GM12864 (cell line): ENCODE measurements around the gene ZNF420.

Experiments used
- DNase-seq: peaks from one replicate; pipeline ENCODE4 v3.0.0-alpha.2; 2011; ENCODE audit warnings: low read depth
- H3K4me3 ChIP-seq: 2 replicates; pipeline ENCODE4 v1.5.1; 2011; ENCODE audit warnings: mild to moderate bottlenecking, low read depth, low read length, control low read depth
- TF ChIP-seq, protein P1 (sequence below): IDR thresholded peaks from 2 replicates; pipeline ENCODE4 v1.5.1; 2011; ENCODE audit warnings: low read depth, mild to moderate bottlenecking, moderate library complexity, low read length, control low read depth, inconsistent platforms; ENCODE audit errors: missing control alignments

Gene ZNF420

DNA sequence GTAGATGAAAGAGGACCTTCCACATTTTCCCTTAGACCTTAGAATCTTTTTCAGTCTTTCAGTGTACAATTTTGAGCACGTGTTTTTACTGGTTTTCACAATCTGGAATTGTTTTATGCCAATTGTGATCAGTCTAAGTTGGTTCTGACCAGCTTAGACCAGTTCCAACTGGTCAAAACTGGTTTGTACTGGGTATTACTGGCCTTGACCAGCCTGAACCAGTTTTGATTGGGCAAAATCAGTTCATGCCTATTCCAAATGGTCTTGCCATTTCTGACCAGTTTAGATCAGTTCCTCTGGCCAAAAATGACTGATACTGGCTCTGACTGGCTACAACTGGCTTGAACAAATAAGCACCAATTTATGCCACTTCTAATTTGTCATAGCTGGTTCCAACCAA, 57.9 kb downstream of the ZNF420 start:
- TF ChIP-seq, protein P1, sequence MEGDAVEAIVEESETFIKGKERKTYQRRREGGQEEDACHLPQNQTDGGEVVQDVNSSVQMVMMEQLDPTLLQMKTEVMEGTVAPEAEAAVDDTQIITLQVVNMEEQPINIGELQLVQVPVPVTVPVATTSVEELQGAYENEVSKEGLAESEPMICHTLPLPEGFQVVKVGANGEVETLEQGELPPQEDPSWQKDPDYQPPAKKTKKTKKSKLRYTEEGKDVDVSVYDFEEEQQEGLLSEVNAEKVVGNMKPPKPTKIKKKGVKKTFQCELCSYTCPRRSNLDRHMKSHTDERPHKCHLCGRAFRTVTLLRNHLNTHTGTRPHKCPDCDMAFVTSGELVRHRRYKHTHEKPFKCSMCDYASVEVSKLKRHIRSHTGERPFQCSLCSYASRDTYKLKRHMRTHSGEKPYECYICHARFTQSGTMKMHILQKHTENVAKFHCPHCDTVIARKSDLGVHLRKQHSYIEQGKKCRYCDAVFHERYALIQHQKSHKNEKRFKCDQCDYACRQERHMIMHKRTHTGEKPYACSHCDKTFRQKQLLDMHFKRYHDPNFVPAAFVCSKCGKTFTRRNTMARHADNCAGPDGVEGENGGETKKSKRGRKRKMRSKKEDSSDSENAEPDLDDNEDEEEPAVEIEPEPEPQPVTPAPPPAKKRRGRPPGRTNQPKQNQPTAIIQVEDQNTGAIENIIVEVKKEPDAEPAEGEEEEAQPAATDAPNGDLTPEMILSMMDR = no peak
- DNase-seq = no peak
- H3K4me3 ChIP-seq = no peak overlapping the region

DNA sequence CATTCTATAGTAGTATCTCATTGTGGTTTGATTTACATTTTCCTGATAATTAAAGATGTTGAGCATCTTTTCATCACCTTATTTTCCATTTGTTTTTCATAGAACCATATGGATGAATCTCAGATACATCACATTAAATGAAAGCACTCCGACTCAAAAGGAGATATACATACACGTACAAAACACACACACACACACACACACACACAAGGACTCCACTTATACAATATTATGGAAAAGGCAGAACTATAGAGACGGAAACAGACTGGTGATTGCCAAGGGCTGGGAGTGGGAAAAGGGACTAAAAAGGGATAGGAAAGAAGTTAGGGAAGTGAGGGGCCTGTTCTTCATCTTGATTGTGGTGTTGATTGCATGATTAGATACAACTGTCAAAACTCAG, 70.0 kb downstream of the ZNF420 start:
- DNase-seq = no peak
- no peak overlapping the region for H3K4me3 ChIP-seq
- TF ChIP-seq, protein P1 = no peak

DNA sequence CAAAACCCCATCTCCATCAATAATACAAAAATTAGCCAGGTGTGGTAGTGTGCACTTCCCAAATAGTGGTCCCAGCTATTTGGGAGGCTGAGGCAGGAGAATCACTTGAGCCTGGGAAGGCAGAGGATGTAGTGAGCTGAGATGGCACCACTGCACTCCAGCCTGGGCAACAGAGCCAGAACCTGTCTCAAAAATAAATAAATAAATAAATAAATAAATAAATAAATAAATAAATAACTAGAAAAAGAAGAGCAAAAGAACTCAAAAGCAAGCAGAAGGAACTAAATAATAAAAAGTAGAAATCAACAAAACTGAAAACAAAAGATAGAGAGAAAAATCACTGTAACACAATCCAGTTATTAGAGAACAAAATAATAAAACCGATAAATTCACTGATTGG, 81.9 kb downstream of the ZNF420 start:
- TF ChIP-seq, protein P1 = no peak
- no peak for DNase-seq
- no peak overlapping the region for H3K4me3 ChIP-seq

DNA sequence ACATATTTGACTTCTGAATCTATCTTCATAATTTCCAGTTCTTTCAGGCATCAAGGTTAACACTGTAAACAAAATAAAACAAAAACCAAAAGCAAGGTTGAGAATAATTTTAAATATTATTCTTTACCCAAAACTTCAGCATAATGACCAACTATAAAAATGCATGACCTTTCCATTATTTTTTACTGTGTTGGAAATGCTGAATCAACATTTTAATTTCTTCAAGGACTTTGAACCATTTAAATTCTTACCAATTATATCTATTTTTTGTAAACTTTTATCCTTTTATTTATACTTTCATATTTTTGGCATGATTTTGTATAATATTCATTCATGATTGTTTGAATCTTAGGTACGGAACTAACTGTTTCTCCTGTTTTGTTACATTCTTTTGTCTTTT, 87.4 kb downstream of the ZNF420 start:
- DNase-seq = no peak
- no peak overlapping the region for H3K4me3 ChIP-seq
- TF ChIP-seq, protein P1 = no peak

DNA sequence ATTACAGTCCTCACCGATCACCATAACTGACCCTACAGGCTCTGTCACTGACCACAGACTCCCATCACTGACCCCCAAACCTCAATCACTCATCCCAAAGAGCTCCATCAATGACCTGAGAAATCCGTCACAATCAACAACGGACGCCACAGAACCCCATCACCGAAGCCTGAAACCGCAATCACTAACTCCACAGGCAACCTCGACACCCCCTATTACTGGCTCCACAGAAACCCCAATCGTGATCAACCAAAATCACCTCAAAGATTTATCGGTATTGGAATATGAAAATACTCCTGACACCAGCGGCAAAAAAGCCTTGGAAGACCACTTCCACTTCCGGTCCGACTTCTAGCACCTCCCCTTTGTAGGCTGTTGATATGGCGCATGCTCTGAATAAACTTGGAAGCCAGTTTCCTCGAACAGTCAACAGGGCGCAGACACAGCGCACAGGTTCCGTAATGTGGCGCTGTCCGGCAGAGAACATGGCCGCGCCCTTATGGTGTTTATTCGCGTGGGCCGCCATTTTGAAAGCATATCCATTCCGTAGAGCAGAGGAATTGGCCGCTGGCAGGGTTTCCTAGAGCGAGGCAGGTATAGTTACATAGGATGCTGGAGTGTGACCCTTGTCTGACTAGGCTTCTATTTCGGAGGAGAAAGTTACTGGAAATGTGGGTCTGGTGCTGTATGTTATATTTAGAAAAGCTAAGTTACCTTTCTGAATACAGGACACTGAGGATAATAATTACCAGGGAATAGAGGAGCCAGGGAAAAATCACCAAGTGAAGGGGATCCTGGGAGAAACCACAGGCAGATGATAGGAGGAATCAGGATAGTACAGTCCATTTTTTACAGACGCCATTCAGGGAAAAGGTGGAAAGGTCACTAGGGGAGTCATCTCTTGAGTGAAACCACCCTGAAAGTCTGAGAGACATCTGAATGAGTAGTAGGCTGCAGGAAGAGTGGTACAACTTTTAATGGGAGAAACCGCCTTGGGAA, 94.4 kb downstream of the ZNF420 start, which contains the start of gene ZNF585A:
Gene ZNF585A, minus strand, starts transcription at position 328 of the 999 bp plus-strand sequence. CDS start 2,785 bp downstream, outside the sequence.
- H3K4me3 ChIP-seq = peak within 1 kb of the TSS; percentile 96
- peak; percentile 96 for DNase-seq
- TF ChIP-seq, protein P1 = no peak
